Keratinocyte (primary cell): ENCODE results near the gene ZC3H18. TPM values are rescaled to one million over a fixed set of nuclear protein-coding genes. Genes with fewer than 3 reads are reported as not detected.

Experiments used
- DNase-seq: peaks from one replicate; pipeline ENCODE4 v3.0.0-alpha.2; 2011; ENCODE audit warnings: low read depth, missing footprints, low spot score
- FAIRE-seq: peaks from 2 replicates; lab custom pipeline; 2011; peaks lifted over from hg19 to GRCh38; lab: Jason Lieb, UNC
- H2AFZ ChIP-seq: 2 replicates; pipeline ENCODE4 v1.6.0; 2012; ENCODE audit warnings: low read length, control low read depth, inconsistent platforms; ENCODE audit not compliant: control insufficient read depth
- H3K27ac ChIP-seq: 2 replicates; pipeline ENCODE4 v1.5.1; 2011; ENCODE audit warnings: low read length; ENCODE audit not compliant: control insufficient read depth, insufficient read depth
- H3K27me3 ChIP-seq: 3 replicates; pipeline ENCODE4 v1.6.0; 2011; ENCODE audit warnings: low read length; ENCODE audit not compliant: control insufficient read depth, insufficient read depth; ENCODE audit errors: extremely low read depth
- H3K36me3 ChIP-seq, 2 experiments: 2 replicates in 1 of 2; 3 replicates in 1 of 2; pipeline ENCODE4 v1.5.1; 2011; ENCODE audit warnings: low read length in 2 of 2, mild to moderate bottlenecking in 1 of 2; ENCODE audit not compliant: control insufficient read depth in 2 of 2, insufficient read depth in 2 of 2; ENCODE audit errors: extremely low read depth in 1 of 2
- H3K4me1 ChIP-seq: 3 replicates; pipeline ENCODE4 v1.5.1; 2011; ENCODE audit warnings: low read length; ENCODE audit not compliant: control insufficient read depth, insufficient read depth; ENCODE audit errors: extremely low read depth
- H3K4me2 ChIP-seq: 3 replicates; pipeline ENCODE4 v1.6.0; 2011; ENCODE audit warnings: low read depth, low read length; ENCODE audit not compliant: control insufficient read depth, insufficient read depth; ENCODE audit errors: extremely low read depth
- H3K4me3 ChIP-seq, 3 experiments: fragments of 200-600 bp in 1 of 3; sonication (generic) in 1 of 3; 2 replicates in 2 of 3; 3 replicates in 1 of 3; pipeline ENCODE4 v1.5.1; 2011 to 2016; ENCODE audit warnings: low read length in 3 of 3, mild to moderate bottlenecking in 3 of 3, control low read depth in 2 of 3, inconsistent platforms in 1 of 3, low read depth in 1 of 3, mixed read lengths in 1 of 3, mixed run types in 1 of 3, moderate library complexity in 1 of 3; ENCODE audit not compliant: control insufficient read depth in 2 of 3, insufficient read depth in 2 of 3; ENCODE audit errors: extremely low read depth in 1 of 3
- H3K79me2 ChIP-seq: 2 replicates; pipeline ENCODE4 v1.6.0; 2012; ENCODE audit warnings: low read length; ENCODE audit not compliant: control insufficient read depth, insufficient read depth
- H3K9ac ChIP-seq: 3 replicates; pipeline ENCODE4 v1.6.0; 2011; ENCODE audit warnings: low read length; ENCODE audit not compliant: control insufficient read depth, insufficient read depth; ENCODE audit errors: extremely low read depth
- H3K9me1 ChIP-seq: 3 replicates; pipeline ENCODE4 v1.6.0; 2011; ENCODE audit warnings: low read length; ENCODE audit not compliant: control insufficient read depth, insufficient read depth; ENCODE audit errors: extremely low read depth
- H3K9me3 ChIP-seq: 2 replicates; pipeline ENCODE4 v1.5.1; 2012; ENCODE audit warnings: low read depth, low read length; ENCODE audit not compliant: control insufficient read depth
- H4K20me1 ChIP-seq: 3 replicates; pipeline ENCODE4 v1.6.0; 2011; ENCODE audit warnings: low read length; ENCODE audit not compliant: control insufficient read depth, insufficient read depth; ENCODE audit errors: extremely low read depth
- CTCF ChIP-seq, 3 experiments: IDR thresholded peaks in 1 of 3; conservative IDR thresholded peaks in 1 of 3; optimal IDR thresholded peaks in 1 of 3; 2 replicates in 2 of 3; 3 replicates in 1 of 3; pipeline versions ENCODE3 to v1.5.1; 2011; ENCODE audit warnings: low read length in 3 of 3, mild to moderate bottlenecking in 3 of 3, moderate library complexity in 2 of 3, control low read depth in 1 of 3, inconsistent platforms in 1 of 3; ENCODE audit not compliant: insufficient read depth in 2 of 3; ENCODE audit errors: extremely low read depth in 1 of 3
- EZH2 ChIP-seq: IDR thresholded peaks from one replicate; pipeline ENCODE4 v1.6.1; 2012; ENCODE audit warnings: inconsistent platforms, mild to moderate bottlenecking, low read length, moderate library complexity
- dilution Hi-C: fragments of 300-500 bp; cut with MboI; formaldehyde crosslinking; loops from one replicate; pipeline ENCODE4 v1.7.0; 2020; ENCODE audit warnings: low sequenced_read_pairs; ENCODE audit not compliant: extremely low pct_ligation_motif_present
- polyA plus RNA-seq, 5 experiments: library from polyadenylated mRNA; depleted of rRNA in 3 of 5; stranded (reverse) in 3 of 5; stranded (forward) in 1 of 5; unstranded in 1 of 5; fragments of >200 nt; gene quantifications; 1 replicate in 1 of 5; 2 replicates in 3 of 5; 3 replicates in 1 of 5; pipeline versions ENCODE4 v1.2.1 to v1.2.3, GENCODE V29; 2011 to 2012; ENCODE audit warnings: missing spikeins in 2 of 5, low read depth in 1 of 5, low replicate concordance in 1 of 5

The ZC3H18 gene
- polyA plus RNA-seq, 1 donor (not counting 4 experiments of a cell fraction or from before 2014, with no cell fraction given): 7.5 TPM

- Histone ChIP-seq H2AFZ (no peak overlapping the region), H4K20me1 (no peaks in the 10 kb centered on the region), H3K4me3 (no peak overlapping the region), H3K4me2 (no peak overlapping the region), H3K27me3 (peaks cover 36% of the 10 kb centered on the region), H3K9me3 (no peaks in the 10 kb centered on the region), H3K9ac (no peak overlapping the region), H3K27ac (no peak overlapping the region), H3K4me1 (peaks cover 11% of the 10 kb centered on the region), H3K9me1 (no peaks in the 10 kb centered on the region), H3K79me2 (no peaks in the 10 kb centered on the region), H3K36me3 (no peaks in the 10 kb centered on the region)
- TF ChIP-seq EZH2 (no peak), CTCF (optimal IDR thresholded peaks at IDR 0.05 in 1 of 3, IDR thresholded peaks at IDR 0.05 in 1 of 3, conservative IDR thresholded peaks at IDR 0.05 in 1 of 3; ENCODE audit: extremely low read depth in 1 of 3, insufficient read depth in 2 of 3, low read length in 3 of 3) (peak; percentile 44 to 91 (median 88))
- FAIRE-seq (no peak), DNase-seq (no peak)
- dilution Hi-C loops: no loop called here
Measured at GRCh38 chr16:88681084-88681680, 111.0 kb downstream of the ZC3H18 start.

Other genes with a start within 250 kb of the ZC3H18 start
- 0.01 TPM in 2 of 3 replicates, not detected in the other for gene ZNF469, start 187.4 kb upstream of the ZC3H18 start, polyA plus RNA-seq
- 0.42 to 0.56 TPM (median 0.54 TPM) in 3 replicates for gene ZFPM1, start 117.1 kb upstream of the ZC3H18 start, polyA plus RNA-seq
- gene IL17C, start 68.2 kb downstream of the ZC3H18 start, polyA plus RNA-seq: not detected in 3 replicates
- 4.4 to 22.7 TPM (median 7.7 TPM) in 3 replicates for gene CYBA, start 80.7 kb downstream of the ZC3H18 start, polyA plus RNA-seq
- 59.6 to 85.7 TPM (median 70.6 TPM) in 3 replicates for gene MVD, start 92.7 kb downstream of the ZC3H18 start, polyA plus RNA-seq
- gene SNAI3, start 116.1 kb downstream of the ZC3H18 start, polyA plus RNA-seq: not detected in 3 replicates
- 3.2 to 4.7 TPM (median 3.4 TPM) in 3 replicates for gene RNF166, start 136.0 kb downstream of the ZC3H18 start, polyA plus RNA-seq
- 6.3 to 10.0 TPM (median 7.4 TPM) in 3 replicates for gene CTU2, start 136.1 kb downstream of the ZC3H18 start, polyA plus RNA-seq
- 62.8 to 136 TPM (median 120 TPM) in 3 replicates for gene PIEZO1, start 214.8 kb downstream of the ZC3H18 start, polyA plus RNA-seq
- gene CDT1, start 233.4 kb downstream of the ZC3H18 start, polyA plus RNA-seq: 1.0 to 4.9 TPM (median 2.0 TPM) in 3 replicates
- gene APRT, start 241.5 kb downstream of the ZC3H18 start, polyA plus RNA-seq: 91.4 to 177 TPM (median 106 TPM) in 3 replicates